ENCODE measurements around the gene PTPMT1.
A peak's percentile ranks its signal among the peaks of the same experiment; 100 is the strongest.

PTPMT1 gene

GRCh38 chr11:47532597-47533213 lies 32.7 kb upstream of the PTPMT1 start:
- H3K9me2 ChIP-seq (replicated peaks; ENCODE audit: control insufficient read depth, low read length) = no peaks in the 10 kb centered on the region
- no peak for TF ChIP-seq CTCF (IDR thresholded peaks at IDR 0.05; ENCODE audit: low read depth, low read length, poor library complexity, severe bottlenecking)
- TF ChIP-seq EZH2phosphoT487 (IDR thresholded peaks at IDR 0.05; ENCODE audit: borderline replicate concordance, low read length) = no peak
- H3K4me3 ChIP-seq (ENCODE audit: low read length) = no peak overlapping the region
- H4K20me1 ChIP-seq (ENCODE audit: control insufficient read depth, insufficient read depth, low read depth, low read length) = peaks cover 30% of the 10 kb centered on the region
- peaks cover 37% of the 10 kb centered on the region for H3K4me1 ChIP-seq (ENCODE audit: control insufficient read depth, low read length)
- H3K27me3 ChIP-seq (ENCODE audit: control insufficient read depth, low read length) = no peaks in the 10 kb centered on the region
- H3K36me3 ChIP-seq (ENCODE audit: control insufficient read depth, low read length) = peaks cover 36% of the 10 kb centered on the region
- H3F3A ChIP-seq (ENCODE audit: control insufficient read depth, insufficient read depth) = peaks cover 4% of the 10 kb centered on the region; the same call in 1 of the 2 replicates
- peaks cover 100% of the 10 kb centered on the region for H3K79me2 ChIP-seq (ENCODE audit: control insufficient read depth, low read length)
- H3K27ac ChIP-seq (ENCODE audit: low read depth, low read length) = no peak overlapping the region
- no peaks in the 10 kb centered on the region for H3K9me3 ChIP-seq (ENCODE audit: control insufficient read depth, insufficient read depth, low read length)
- no peak overlapping the region for H3K4me2 ChIP-seq (ENCODE audit: low read length)

DNA sequence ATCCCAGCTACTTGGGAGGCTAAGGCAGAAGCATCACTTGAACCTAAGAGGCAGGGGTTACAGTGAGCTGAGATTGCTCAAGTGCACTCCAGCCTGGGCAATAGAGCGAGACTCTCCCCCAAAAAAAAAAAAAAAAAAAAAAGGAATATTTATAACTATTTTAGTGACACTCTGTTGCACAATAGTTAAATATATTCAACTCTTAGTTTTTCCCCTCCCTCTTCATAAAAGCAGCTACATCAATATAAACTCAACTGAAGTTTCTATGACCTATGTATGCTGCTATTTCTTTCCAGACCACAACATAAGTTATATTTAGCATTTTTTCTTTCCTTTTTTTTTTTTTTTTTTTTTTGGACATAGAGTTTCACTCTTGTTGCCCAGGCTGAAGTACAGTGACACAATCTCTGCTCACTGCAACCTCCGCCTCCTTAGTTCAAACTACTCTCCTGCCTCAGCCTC lies 31.7 kb upstream of the PTPMT1 start:
- Histone ChIP-seq H3K27me3 (ENCODE audit: control insufficient read depth, low read length) (no peaks in the 10 kb centered on the region), H3K4me3 (ENCODE audit: low read length) (no peak overlapping the region), H3K9me2 (replicated peaks; ENCODE audit: control insufficient read depth, low read length) (no peaks in the 10 kb centered on the region), H3K4me2 (ENCODE audit: low read length) (0 out of 2 replicates have a peak overlapping the region, but pooled peaks have one; percentile 24), H4K20me1 (ENCODE audit: control insufficient read depth, insufficient read depth, low read depth, low read length) (peaks cover 21% of the 10 kb centered on the region), H3K9me3 (ENCODE audit: control insufficient read depth, insufficient read depth, low read length) (no peaks in the 10 kb centered on the region), H3K79me2 (ENCODE audit: control insufficient read depth, low read length) (peaks cover 100% of the 10 kb centered on the region), H3K4me1 (ENCODE audit: control insufficient read depth, low read length) (peaks cover 37% of the 10 kb centered on the region), H3F3A (ENCODE audit: control insufficient read depth, insufficient read depth) (peaks cover 4% of the 10 kb centered on the region), H3K36me3 (ENCODE audit: control insufficient read depth, low read length) (peaks cover 39% of the 10 kb centered on the region), H3K27ac (ENCODE audit: low read depth, low read length) (no peak overlapping the region)
- no peak for TF ChIP-seq CTCF (IDR thresholded peaks at IDR 0.05; ENCODE audit: low read depth, low read length, poor library complexity, severe bottlenecking)
- no peak for TF ChIP-seq EZH2phosphoT487 (IDR thresholded peaks at IDR 0.05; ENCODE audit: borderline replicate concordance, low read length)

DNA sequence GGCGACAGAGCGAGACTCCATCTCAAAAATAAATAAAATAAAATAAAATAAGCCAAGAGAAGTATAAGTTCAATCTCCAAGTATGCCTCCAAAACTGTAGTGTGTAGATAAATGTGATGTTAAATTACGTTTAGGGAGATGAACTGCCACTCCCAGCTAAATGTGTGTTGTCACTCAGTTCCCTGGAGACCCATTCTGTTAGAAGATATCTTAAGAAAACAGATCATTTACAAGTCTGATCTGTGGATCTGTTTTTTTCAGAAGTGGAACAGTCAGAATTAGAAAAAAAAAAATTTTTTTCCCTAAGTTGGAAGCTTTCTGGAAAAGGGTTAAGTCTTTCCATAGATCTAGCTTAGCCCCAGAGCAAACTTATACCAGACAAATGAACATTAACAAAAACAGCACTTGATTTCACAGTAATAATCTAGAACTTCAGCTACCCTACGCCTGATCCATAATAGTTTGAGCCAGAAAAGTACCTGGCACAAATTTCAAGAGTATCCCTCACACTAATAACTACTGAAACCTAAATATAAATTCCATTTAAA lies 30.6 kb upstream of the PTPMT1 start:
- H3K36me3 ChIP-seq (ENCODE audit: control insufficient read depth, low read length) = peaks cover 39% of the 10 kb centered on the region
- no peak for TF ChIP-seq CTCF (IDR thresholded peaks at IDR 0.05; ENCODE audit: low read depth, low read length, poor library complexity, severe bottlenecking)
- peaks cover 4% of the 10 kb centered on the region for H3F3A ChIP-seq (ENCODE audit: control insufficient read depth, insufficient read depth)
- no peaks in the 10 kb centered on the region for H3K27me3 ChIP-seq (ENCODE audit: control insufficient read depth, low read length)
- H3K79me2 ChIP-seq (ENCODE audit: control insufficient read depth, low read length) = peaks cover 100% of the 10 kb centered on the region
- no peaks in the 10 kb centered on the region for H3K9me3 ChIP-seq (ENCODE audit: control insufficient read depth, insufficient read depth, low read length)
- peaks cover 41% of the 10 kb centered on the region for H3K4me1 ChIP-seq (ENCODE audit: control insufficient read depth, low read length)
- H3K27ac ChIP-seq (ENCODE audit: low read depth, low read length) = no peak overlapping the region
- no peak overlapping the region for H3K4me3 ChIP-seq (ENCODE audit: low read length)
- H3K9me2 ChIP-seq (replicated peaks; ENCODE audit: control insufficient read depth, low read length) = no peaks in the 10 kb centered on the region
- peaks cover 24% of the 10 kb centered on the region for H4K20me1 ChIP-seq (ENCODE audit: control insufficient read depth, insufficient read depth, low read depth, low read length)
- peak overlapping the region; percentile 35 for H3K4me2 ChIP-seq (ENCODE audit: low read length)

Data from DOHH2 (cell line).